Stimulated activated CD4-positive, alpha-beta T cell treated with anti-CD3 and anti-CD28 coated beads, Interleukin-15, amount 100 ng/mL, for 48 hours (primary cell): ENCODE data around the gene B3GNT3.

Source experiments
- DNase-seq, 2 donors: peaks; one replicate each; pipeline ENCODE4 v3.0.0-alpha.2; 2020; ENCODE audit warnings: low read depth in 2 of 2

The B3GNT3 gene

GRCh38 chr19:17859533-17860330 is 64.8 kb downstream of the B3GNT3 start, which contains the start of gene RPL18A:
TSS of gene RPL18A (plus strand) at chr19:17859910. CDS start at chr19:17859957, 47 bp downstream.
- DNase-seq, result peak; percentile 98 to 100

GRCh38 chr19:17860331-17860992 is 65.5 kb downstream of the B3GNT3 start:
- no peak for DNase-seq

DNA sequence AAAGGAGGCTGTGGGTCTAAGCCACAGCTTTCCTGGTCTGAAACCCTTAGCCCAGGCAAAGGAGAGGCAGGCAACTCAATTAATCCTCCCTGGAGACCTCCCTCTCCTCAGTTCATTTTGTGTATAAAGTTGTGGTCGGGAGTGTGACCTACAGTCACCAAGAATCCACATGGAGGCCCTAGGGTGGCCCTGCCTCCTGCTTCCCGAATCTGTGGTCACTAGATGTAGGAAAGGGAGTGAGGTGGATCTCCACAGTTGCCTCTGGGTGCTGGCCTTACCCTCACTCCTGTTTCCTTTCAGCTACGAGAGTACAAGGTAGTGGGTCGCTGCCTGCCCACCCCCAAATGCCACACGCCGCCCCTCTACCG is 66.0 kb downstream of the B3GNT3 start:
- no peak for DNase-seq

DNA sequence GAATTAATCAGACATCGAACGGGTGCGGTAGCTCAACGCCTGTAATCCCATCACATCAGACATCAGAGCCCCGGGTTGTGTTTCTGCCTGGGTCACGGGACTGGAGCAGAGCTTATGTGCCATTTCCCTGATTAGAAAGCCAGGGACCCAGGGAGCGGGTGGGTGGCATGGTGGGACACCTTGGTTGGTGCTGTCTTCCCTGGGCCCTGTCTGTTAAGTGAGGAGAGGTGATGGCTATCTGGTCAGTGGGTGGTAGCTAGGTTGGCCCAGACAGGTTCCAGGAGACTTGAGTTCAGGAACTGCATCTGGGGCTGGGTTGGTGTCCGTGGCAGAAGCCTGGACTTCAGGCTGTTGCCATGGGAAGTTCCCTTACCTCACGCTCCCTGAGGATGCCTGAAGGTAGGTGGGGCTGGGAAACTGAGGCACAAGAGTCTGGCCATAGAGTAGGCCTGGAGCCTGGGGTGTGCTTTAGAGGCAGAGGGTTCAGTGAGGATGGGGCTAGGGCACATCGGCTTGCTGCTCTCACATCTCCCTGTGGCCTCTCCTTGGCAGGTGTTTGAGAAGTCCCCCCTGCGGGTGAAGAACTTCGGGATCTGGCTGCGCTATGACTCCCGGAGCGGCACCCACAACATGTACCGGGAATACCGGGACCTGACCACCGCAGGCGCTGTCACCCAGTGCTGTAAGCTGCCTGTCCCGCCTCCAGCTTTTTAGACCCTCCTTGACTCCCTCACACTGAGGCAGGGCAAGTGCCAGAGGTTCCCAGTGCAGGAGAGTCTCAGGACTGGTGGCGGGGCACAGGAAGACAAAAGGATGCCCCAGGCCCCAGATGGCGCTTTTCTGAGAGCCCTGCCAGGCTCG is 66.8 kb downstream of the B3GNT3 start:
- no peak for DNase-seq

- DNase-seq, result no peak
These were observed 68.0 kb downstream of the B3GNT3 start for GRCh38 chr19:17862711-17863519.
